ENCODE results near the gene RPS6KC1.

DNA sequence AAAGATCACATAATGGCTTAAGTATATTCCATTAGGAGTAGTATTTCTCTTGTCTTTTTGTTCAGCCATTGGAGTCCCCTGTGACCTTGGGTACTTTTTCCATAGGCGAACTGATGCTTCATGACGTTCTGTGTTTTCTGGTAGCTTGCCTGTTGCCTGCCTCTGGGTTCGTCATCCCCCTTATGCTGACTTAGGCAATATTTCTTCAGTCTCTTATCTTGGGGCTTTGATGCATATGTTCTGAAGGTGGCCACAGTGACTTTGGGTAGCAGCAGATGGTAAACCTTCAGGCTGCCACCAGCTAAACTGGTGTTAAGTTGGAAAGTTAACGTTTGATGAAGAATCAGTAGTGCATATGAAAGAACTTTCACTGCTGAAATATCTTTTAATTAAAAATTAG, 170.2 kb downstream of the RPS6KC1 start:
- TF ChIP-seq CTCF (conservative IDR thresholded peaks at IDR 0.05) (no peak), ZFX (IDR thresholded peaks at IDR 0.05) (no peak)

Measured in C4-2B (cell line).